ENCODE results near the gene CA4.

Gene CA4

DNA sequence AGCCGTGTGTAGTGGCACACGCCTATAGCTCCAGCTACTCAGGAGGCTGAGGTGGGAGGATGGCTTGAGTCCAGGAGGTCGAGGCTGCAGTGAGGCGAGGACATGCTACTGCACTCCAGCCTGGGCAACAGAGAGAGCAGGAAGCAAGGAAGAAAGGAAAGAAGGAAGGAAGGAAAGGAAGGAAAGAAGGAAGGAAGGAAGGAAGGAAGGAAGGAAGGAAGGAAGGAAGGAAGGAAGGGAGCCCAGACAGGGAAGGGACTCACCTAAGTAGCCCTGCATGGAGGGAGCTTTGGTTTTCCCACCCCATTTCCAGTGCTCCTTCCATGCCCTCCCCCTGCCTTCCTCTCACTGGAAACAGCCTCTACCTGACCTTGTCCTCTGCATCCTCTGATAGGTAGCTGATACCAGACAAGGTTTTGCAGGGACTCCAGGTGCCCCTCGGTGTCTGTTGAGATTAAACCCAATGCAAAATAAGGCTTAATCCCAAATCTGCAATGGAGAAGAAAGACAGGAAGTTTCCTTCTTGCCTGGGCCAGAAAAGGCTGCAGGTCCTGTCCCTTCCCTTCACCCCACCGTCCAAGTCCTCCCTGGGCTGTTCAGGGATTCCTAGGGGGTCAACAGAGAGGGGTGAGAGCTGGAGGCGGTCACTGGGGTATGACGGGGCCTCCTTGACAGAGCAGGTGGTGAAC lies 21.5 kb upstream of the CA4 start:
- Histone ChIP-seq H3K27me3 (no peaks in the 10 kb centered on the region), H4K20me1 (no peaks in the 10 kb centered on the region), H3K9ac (no peak overlapping the region), H3K4me1 (peaks cover 4 to 26% (median 17%) of the 10 kb centered on the region in 10 experiments; a peak in 17 of 20 replicates), H3K4me2 (peak overlapping the region in 8 of 11 experiments; percentile 18 to 65 (median 56); a peak in 16 of 22 replicates), H3K27ac (no peak overlapping the region), H3K4me3 (no peak overlapping the region), H3K9me3 (replicated peaks in 1 of 11) (no peaks in the 10 kb centered on the region), H3K36me3 (peaks cover 0 to 13% (median 0%) of the 10 kb centered on the region in 11 experiments; a peak in 5 of 22 replicates)
- no peak for TF ChIP-seq Cebpa-rat (IDR thresholded peaks at IDR 0.05)

DNA sequence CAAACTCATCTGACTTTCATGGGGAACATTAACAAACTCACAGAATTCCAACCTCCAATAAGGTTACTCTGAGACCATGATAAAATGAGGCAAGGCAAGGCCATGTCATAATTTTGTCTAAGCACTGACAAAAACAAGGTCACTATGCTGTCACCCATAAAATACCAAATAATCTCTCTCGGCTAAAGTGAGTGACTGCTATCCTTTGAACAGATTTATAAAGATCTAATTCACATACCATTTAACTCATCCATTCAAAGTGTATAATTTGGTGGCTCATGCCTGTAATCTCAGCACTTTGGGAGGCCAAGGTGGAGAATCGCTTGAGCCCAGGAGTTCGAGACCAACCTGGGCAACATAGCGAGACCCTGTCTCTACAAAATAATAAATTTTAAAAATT lies 20.6 kb upstream of the CA4 start:
- Histone ChIP-seq H3K4me2 (peak overlapping the region in 8 of 11 experiments; percentile 18 to 65 (median 56); a peak in 15 of 22 replicates), H3K27me3 (no peaks in the 10 kb centered on the region), H3K9ac (no peak overlapping the region), H3K9me3 (replicated peaks in 1 of 11) (no peaks in the 10 kb centered on the region), H3K4me1 (peaks cover 12 to 34% (median 26%) of the 10 kb centered on the region in 10 experiments; a peak in 19 of 20 replicates), H3K4me3 (no peak overlapping the region), H3K36me3 (peaks cover 0 to 13% (median 0%) of the 10 kb centered on the region in 11 experiments; a peak in 5 of 22 replicates), H4K20me1 (no peaks in the 10 kb centered on the region), H3K27ac (no peak overlapping the region)
- no peak for TF ChIP-seq Cebpa-rat (IDR thresholded peaks at IDR 0.05)

DNA sequence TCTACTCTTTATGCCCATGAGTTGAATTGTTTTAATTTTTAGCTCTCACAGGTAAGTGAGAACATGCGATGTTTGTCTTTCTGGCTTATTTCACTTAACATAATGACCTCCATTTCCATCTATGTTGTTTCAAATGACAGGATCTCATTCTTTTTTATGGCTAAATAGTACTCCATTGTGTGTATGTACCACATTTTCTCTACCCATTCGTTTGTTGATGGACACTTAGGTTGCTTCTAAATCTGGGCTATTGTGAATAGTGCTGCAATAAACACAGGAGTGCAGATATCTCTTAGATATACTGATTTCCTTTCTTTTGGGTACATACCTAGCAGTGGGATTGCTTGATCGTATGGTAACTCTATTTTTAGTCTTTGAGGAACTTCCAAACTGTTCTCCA lies 19.3 kb upstream of the CA4 start:
- Histone ChIP-seq H3K9ac (no peak overlapping the region), H3K4me2 (no peak overlapping the region), H3K4me3 (no peak overlapping the region), H3K36me3 (peaks cover 0 to 13% (median 0%) of the 10 kb centered on the region in 11 experiments; a peak in 5 of 22 replicates), H3K9me3 (replicated peaks in 1 of 11) (no peaks in the 10 kb centered on the region), H3K27me3 (no peaks in the 10 kb centered on the region), H4K20me1 (no peaks in the 10 kb centered on the region), H3K27ac (no peak overlapping the region), H3K4me1 (peaks cover 16 to 46% (median 36%) of the 10 kb centered on the region in 10 experiments; a peak in 19 of 20 replicates)
- TF ChIP-seq Cebpa-rat (IDR thresholded peaks at IDR 0.05) = no peak

DNA sequence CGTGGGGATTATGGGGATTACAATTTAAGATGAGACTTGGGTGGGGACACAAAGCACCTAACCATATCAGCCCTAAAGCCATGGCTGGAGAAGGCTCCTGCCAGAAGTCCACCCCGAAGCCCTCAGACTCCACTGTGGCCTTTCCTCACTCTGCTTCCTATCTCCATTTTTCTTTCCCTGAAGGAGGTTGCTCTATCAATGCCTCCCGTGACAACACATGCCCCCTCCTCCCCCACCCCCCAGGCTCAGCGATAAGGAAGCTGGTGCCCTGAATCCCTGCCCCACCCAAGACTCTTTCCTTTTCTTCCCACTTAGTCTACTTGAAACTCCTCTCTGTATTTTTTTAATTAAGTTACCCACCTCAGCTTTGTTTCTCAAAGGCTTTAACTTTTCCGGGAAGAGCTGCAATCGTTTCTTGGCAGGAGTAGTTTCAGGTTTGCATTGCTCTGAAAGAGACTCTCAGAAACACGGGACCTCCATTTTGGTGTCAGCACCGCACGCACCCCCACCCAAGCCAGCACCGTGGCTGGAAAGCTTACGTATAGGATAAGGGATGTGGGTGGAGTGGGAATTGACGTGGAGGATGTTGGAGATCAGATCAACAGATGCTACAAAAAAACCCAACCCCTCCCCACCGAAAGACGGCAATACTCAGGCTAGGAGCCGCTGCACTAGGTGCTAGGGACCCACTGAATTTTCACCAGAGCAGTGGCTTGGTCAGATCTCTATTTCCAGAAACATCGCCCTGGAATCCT lies 15.2 kb upstream of the CA4 start:
- TF ChIP-seq Cebpa-rat (IDR thresholded peaks at IDR 0.05) = no peak
- Histone ChIP-seq H3K27ac (peak overlapping the region in 10 of 11 experiments; percentile 56 to 82 (median 70); a peak in 20 of 22 replicates), H3K9me3 (replicated peaks in 1 of 11) (no peaks in the 10 kb centered on the region), H3K27me3 (peaks cover 10 to 14% (median 13%) of the 10 kb centered on the region in 11 experiments), H3K4me1 (peaks cover 20 to 59% (median 48%) of the 10 kb centered on the region in 10 experiments; a peak in 19 of 20 replicates), H3K9ac (peak overlapping the region; percentile 62 to 81 (median 76)), H3K4me2 (peak overlapping the region; percentile 75 to 99 (median 95)), H3K4me3 (peak overlapping the region; percentile 61 to 84 (median 74)), H4K20me1 (peaks cover 0 to 14% (median 5%) of the 10 kb centered on the region in 11 experiments; a peak in 9 of 22 replicates), H3K36me3 (peaks cover 0 to 13% (median 0%) of the 10 kb centered on the region in 11 experiments; a peak in 5 of 22 replicates)

DNA sequence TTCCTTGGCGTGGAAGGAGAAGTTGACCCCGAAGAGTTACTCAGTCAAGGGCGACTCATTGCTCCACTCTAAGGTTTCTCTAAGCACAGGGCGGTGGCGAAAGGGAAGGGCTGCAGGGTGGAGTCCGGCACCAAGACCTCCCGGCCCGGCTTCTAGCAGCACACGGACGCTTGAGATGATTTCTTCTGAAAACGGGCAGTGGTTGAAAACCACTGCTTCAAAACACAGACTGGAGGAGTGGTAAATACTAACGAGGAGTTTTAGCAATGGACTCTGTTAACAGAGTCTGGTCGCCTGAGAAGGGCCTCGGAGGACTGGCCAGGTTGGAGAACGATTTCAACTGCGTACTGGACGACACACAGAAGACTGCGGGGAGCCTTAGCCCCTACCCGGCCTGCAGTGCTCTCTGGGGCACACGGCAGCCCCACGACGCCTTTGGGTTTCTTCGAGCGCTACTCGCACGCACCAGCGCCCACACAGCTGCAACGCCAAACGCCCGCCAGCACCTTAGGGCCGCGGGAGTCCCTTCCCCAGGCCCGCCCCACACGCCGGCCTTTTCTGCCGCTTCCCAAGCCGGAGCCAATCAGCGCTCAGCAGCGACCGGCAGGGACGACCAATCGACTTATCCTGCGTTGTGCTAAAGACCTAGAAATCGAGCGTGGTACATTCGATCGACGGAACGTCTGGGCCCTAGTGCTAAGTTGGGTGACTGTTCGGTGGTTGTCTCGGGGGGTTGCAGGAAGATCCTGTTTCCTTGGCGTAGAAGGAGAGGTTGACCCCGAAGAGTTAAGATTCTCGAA lies 14.4 kb upstream of the CA4 start:
- Histone ChIP-seq H3K4me1 (peaks cover 21 to 62% (median 51%) of the 10 kb centered on the region in 10 experiments; a peak in 19 of 20 replicates), H3K4me3 (peak overlapping the region; percentile 61 to 84 (median 74)), H3K4me2 (peak overlapping the region; percentile 75 to 99 (median 95)), H3K27ac (peak overlapping the region in 10 of 11 experiments; percentile 56 to 82 (median 70); a peak in 20 of 22 replicates), H3K36me3 (peaks cover 0 to 13% (median 0%) of the 10 kb centered on the region in 11 experiments; a peak in 5 of 22 replicates), H3K9ac (peak overlapping the region; percentile 62 to 81 (median 76)), H3K9me3 (replicated peaks in 1 of 11) (no peaks in the 10 kb centered on the region), H4K20me1 (peaks cover 0 to 21% (median 6%) of the 10 kb centered on the region in 11 experiments; a peak in 12 of 22 replicates), H3K27me3 (peaks cover 18 to 21% (median 20%) of the 10 kb centered on the region in 11 experiments)
- TF ChIP-seq Cebpa-rat (IDR thresholded peaks at IDR 0.05) = no peak

DNA sequence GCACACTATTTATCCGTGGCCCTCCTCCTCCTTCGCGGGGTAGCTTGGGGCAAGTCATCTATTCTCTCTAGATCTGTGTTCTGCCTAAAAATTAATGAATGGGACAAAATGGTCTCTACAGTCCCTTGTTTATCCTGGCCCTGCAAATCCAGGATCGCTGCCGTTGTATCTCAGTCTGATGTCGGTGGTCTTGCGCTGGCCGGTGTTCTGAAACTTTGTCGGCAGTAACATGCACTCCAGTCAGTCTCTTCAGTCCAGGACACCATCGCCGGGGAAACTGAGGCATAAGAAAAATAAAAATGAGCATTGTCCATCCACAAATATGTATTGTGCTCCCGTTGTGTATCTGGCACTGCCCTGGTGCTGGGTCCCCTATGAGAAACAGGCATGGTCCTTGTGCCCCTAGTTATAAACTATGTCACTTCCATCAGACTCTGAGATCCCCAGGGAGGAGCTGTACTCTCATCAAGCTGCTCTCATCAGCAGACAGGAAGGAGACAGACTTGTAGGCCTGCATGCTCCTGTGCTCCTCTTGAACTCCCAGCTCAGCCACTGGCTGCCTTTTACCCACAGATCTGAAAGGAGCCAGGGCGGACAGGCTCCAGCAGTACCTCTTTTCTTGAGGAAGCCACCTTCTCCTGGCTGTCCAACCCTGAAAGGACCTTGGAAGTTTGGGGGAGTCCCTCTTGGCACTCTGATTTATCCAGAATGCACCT lies 13.7 kb upstream of the CA4 start:
- Histone ChIP-seq H4K20me1 (peaks cover 0 to 29% (median 6%) of the 10 kb centered on the region in 11 experiments; a peak in 12 of 22 replicates), H3K4me3 (peak overlapping the region in 9 of 10 experiments; percentile 67 to 84 (median 74); a peak in 13 of 20 replicates), H3K4me2 (peak overlapping the region; percentile 75 to 99 (median 95)), H3K27ac (peak overlapping the region in 3 of 11 experiments; percentile 71 to 82 (median 79); a peak in 4 of 22 replicates), H3K36me3 (peaks cover 0 to 13% (median 0%) of the 10 kb centered on the region in 11 experiments; a peak in 5 of 22 replicates), H3K4me1 (peaks cover 21 to 62% (median 52%) of the 10 kb centered on the region in 10 experiments), H3K9me3 (replicated peaks in 1 of 11) (no peaks in the 10 kb centered on the region), H3K27me3 (peaks cover 25 to 29% (median 28%) of the 10 kb centered on the region in 11 experiments), H3K9ac (peak overlapping the region in 1 of 11 experiments; percentile 38; a peak in 1 of 22 replicates)
- no peak for TF ChIP-seq Cebpa-rat (IDR thresholded peaks at IDR 0.05)

DNA sequence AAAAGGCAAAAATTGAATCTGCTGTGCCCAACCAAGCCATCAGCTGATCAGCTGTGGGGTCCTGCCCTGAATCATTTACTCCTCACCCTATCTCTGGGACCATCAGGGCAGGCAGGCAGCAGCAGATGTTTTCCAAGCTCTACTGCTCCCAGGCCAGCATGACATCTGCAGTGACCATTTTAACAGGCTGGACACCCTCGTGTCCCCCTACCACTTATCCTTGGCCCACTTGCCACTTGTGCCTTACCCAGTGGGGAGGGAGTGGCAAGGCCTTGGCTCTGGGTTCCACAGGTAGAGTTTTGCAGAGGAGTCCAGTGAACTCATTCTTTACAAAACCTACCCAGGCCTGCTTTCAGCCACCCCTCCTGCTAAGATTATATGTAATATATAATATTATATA lies 12.0 kb upstream of the CA4 start:
- Histone ChIP-seq H3K4me3 (no peak overlapping the region), H3K4me1 (peaks cover 37 to 70% (median 65%) of the 10 kb centered on the region in 10 experiments), H3K36me3 (peaks cover 0 to 2% (median 0%) of the 10 kb centered on the region in 11 experiments; a peak in 2 of 22 replicates), H3K27ac (no peak overlapping the region), H4K20me1 (peaks cover 0 to 40% (median 6%) of the 10 kb centered on the region in 11 experiments; a peak in 12 of 22 replicates), H3K4me2 (peak overlapping the region in 4 of 11 experiments; percentile 91 to 99 (median 98); a peak in 2 of 22 replicates), H3K27me3 (peaks cover 35 to 45% (median 43%) of the 10 kb centered on the region in 11 experiments), H3K9me3 (replicated peaks in 1 of 11) (no peaks in the 10 kb centered on the region), H3K9ac (no peak overlapping the region)
- no peak for TF ChIP-seq Cebpa-rat (IDR thresholded peaks at IDR 0.05)
